ENCODE results near the gene SPDYE5.
"Not testable (repeated sequence)": the region's sequence is repeated elsewhere in the genome, so short reads cannot be mapped to it uniquely, and the experiment has no call there.

DNA sequence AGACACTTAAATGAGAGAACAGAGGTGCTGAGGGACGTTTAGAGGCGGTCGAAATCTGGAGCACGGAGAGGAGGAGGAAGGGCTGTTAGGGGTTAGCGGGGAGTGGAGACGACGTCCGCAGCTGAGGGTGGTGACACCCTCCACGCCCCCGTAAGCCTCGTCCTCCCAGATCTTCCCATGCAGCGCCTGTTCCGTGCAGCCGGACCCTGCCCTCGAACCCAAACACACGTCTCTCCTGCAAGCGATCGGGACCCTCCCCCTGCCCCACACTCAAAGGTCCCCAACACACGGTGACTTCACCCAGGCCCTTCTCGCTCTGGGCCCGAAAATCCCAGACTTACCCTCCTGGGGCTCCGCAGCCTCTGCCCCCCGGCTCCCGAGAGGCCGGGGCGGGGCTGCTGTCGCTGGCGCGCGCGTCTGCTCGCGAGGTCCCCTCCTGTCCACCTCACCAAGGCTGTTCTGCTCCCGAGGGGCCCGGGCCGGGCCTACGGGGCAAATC is 35.2 kb downstream of the SPDYE5 start:
- TF ChIP-seq, protein P1, sequence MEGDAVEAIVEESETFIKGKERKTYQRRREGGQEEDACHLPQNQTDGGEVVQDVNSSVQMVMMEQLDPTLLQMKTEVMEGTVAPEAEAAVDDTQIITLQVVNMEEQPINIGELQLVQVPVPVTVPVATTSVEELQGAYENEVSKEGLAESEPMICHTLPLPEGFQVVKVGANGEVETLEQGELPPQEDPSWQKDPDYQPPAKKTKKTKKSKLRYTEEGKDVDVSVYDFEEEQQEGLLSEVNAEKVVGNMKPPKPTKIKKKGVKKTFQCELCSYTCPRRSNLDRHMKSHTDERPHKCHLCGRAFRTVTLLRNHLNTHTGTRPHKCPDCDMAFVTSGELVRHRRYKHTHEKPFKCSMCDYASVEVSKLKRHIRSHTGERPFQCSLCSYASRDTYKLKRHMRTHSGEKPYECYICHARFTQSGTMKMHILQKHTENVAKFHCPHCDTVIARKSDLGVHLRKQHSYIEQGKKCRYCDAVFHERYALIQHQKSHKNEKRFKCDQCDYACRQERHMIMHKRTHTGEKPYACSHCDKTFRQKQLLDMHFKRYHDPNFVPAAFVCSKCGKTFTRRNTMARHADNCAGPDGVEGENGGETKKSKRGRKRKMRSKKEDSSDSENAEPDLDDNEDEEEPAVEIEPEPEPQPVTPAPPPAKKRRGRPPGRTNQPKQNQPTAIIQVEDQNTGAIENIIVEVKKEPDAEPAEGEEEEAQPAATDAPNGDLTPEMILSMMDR (IDR thresholded peaks at IDR 0.05; ENCODE audit: low read depth, low read length) = not testable (repeated sequence)
- not testable (repeated sequence) for TF ChIP-seq EZH2phosphoT487 (IDR thresholded peaks at IDR 0.05; ENCODE audit: low read depth)

Data from OCI-LY3 (cell line).